Measurements from ENCODE around the gene GORASP2.

The GORASP2 gene

GRCh38 chr2:170881840-170882239 lies 47.2 kb upstream of the GORASP2 start:
- Histone ChIP-seq H3K4me1 (ENCODE audit: control insufficient read depth, insufficient read depth, low read length) (no peaks in the 10 kb centered on the region), H3K9me3 (ENCODE audit: control insufficient read depth, insufficient read depth, low read depth, low read length) (no peaks in the 10 kb centered on the region), H3K36me3 (ENCODE audit: control insufficient read depth in 2 of 2, insufficient read depth in 1 of 2, low read length in 2 of 2) (no peaks in the 10 kb centered on the region), H3K27ac (ENCODE audit: extremely low read depth, low read depth, low read length) (no peak overlapping the region), H3K4me3 (ENCODE audit: low read depth, low read length) (no peak overlapping the region)
- ChIA-PET CTCF (interaction anchor here (2.8 kb wide), 1 partner anchor 9 kb away, joined by 25 read pairs; no protein-coding TSS in a partner anchor), POLR2A (no interaction called here)
- TF ChIP-seq ZXDB (tag by site-specific recombination; IDR thresholded peaks at IDR 0.05): no peak
- no peak for TF ChIP-seq ZNF530 (tag by site-specific recombination; IDR thresholded peaks at IDR 0.05; ENCODE audit: low read depth)
- no peak for TF ChIP-seq ZNF658 (tag by site-specific recombination; IDR thresholded peaks at IDR 0.05)
- no peak for TF ChIP-seq ZNF274 (IDR thresholded peaks at IDR 0.05; ENCODE audit: low read length)
- no peak for TF ChIP-seq ZNF274 (tag by site-specific recombination; IDR thresholded peaks at IDR 0.05; ENCODE audit: borderline replicate concordance)
- TF ChIP-seq ZNF48 (tag by site-specific recombination; IDR thresholded peaks at IDR 0.05): no peak
- TF ChIP-seq ZNF157 (tag by site-specific recombination; IDR thresholded peaks at IDR 0.05): no peak
- TF ChIP-seq ZNF677 (tag by site-specific recombination; IDR thresholded peaks at IDR 0.05): no peak
- no peak for TF ChIP-seq GLIS1 (tag by site-specific recombination; IDR thresholded peaks at IDR 0.05)
- no peak for TF ChIP-seq ZNF184 (tag by site-specific recombination; IDR thresholded peaks at IDR 0.05)

- Histone ChIP-seq H3K27ac (ENCODE audit: extremely low read depth, low read depth, low read length) (no peak overlapping the region), H3K4me3 (ENCODE audit: low read depth, low read length) (no peak overlapping the region), H3K4me1 (ENCODE audit: control insufficient read depth, insufficient read depth, low read length) (no peaks in the 10 kb centered on the region), H3K36me3 (ENCODE audit: control insufficient read depth in 2 of 2, insufficient read depth in 1 of 2, low read length in 2 of 2) (no peaks in the 10 kb centered on the region), H3K9me3 (ENCODE audit: control insufficient read depth, insufficient read depth, low read depth, low read length) (no peaks in the 10 kb centered on the region)
- CTCF ChIA-PET: interaction anchor here (2.8 kb wide), 1 partner anchor 10 kb away, joined by 25 read pairs; no protein-coding TSS in a partner anchor
- POLR2A ChIA-PET: no interaction called here
- TF ChIP-seq PRDM1 (tag by site-specific recombination; IDR thresholded peaks at IDR 0.05): peak; percentile 58
- TF ChIP-seq ZNF366 (tag by site-specific recombination; conservative IDR thresholded peaks at IDR 0.05): peak; percentile 60
- no peak for TF ChIP-seq ZSCAN5A (tag by site-specific recombination; IDR thresholded peaks at IDR 0.05)
These were observed 46.3 kb upstream of the GORASP2 start for GRCh38 chr2:170882758-170883157.

- Histone ChIP-seq H3K36me3 (ENCODE audit: control insufficient read depth in 2 of 2, insufficient read depth in 1 of 2, low read length in 2 of 2) (no peaks in the 10 kb centered on the region), H3K4me3 (ENCODE audit: low read depth, low read length) (no peak overlapping the region), H3K9me3 (ENCODE audit: control insufficient read depth, insufficient read depth, low read depth, low read length) (no peaks in the 10 kb centered on the region), H3K27ac (ENCODE audit: extremely low read depth, low read depth, low read length) (no peak overlapping the region), H3K4me1 (ENCODE audit: control insufficient read depth, insufficient read depth, low read length) (no peaks in the 10 kb centered on the region)
- ChIA-PET POLR2A (no interaction called here), CTCF (interaction anchor here (1.0 to 2.9 kb wide), 2 partner anchors 10 to 67 kb away, joined by 3 to 14 read pairs; partner anchors contain the start of gene GAD1)
- no peak for TF ChIP-seq ZNF112 (tag by site-specific recombination; IDR thresholded peaks at IDR 0.05)
- no peak for TF ChIP-seq HIC1 (tag by site-specific recombination; IDR thresholded peaks at IDR 0.05)
- no peak for TF ChIP-seq RBAK (tag by site-specific recombination; IDR thresholded peaks at IDR 0.05)
- no peak for TF ChIP-seq ZNF529 (tag by site-specific recombination; IDR thresholded peaks at IDR 0.05; ENCODE audit: insufficient replicate concordance)
- no peak for TF ChIP-seq ZNF354C (tag by site-specific recombination; IDR thresholded peaks at IDR 0.05; ENCODE audit: borderline replicate concordance, low read depth)
- no peak for TF ChIP-seq AEBP2 (tag by site-specific recombination; IDR thresholded peaks at IDR 0.05; ENCODE audit: borderline replicate concordance)
- TF ChIP-seq KLF10 (tag by site-specific recombination; IDR thresholded peaks at IDR 0.05): no peak
- no peak for TF ChIP-seq MEIS1 (CRISPR knock-in tag; IDR thresholded peaks at IDR 0.05; ENCODE audit: borderline replicate concordance)
- no peak for TF ChIP-seq TRIM28 (IDR thresholded peaks at IDR 0.05; ENCODE audit: borderline replicate concordance, low read length)
- no peak for TF ChIP-seq ZNF692 (tag by site-specific recombination; IDR thresholded peaks at IDR 0.05)
- TF ChIP-seq BCL11B (tag by site-specific recombination; IDR thresholded peaks at IDR 0.05; ENCODE audit: low read depth): no peak
- no peak for TF ChIP-seq ZNF132 (tag by site-specific recombination; IDR thresholded peaks at IDR 0.05; ENCODE audit: borderline replicate concordance)
- TF ChIP-seq ZNF175 (tag by site-specific recombination; IDR thresholded peaks at IDR 0.05): no peak
- TF ChIP-seq ZNF473 (tag by site-specific recombination; IDR thresholded peaks at IDR 0.05): no peak
- no peak for TF ChIP-seq SCRT2 (tag by site-specific recombination; IDR thresholded peaks at IDR 0.05)
These were observed 45.4 kb upstream of the GORASP2 start for GRCh38 chr2:170883683-170884082.
